NT2/D1 (cell line): Measurements from ENCODE around the gene METTL1.
A peak's percentile ranks its signal among the peaks of the same experiment; 100 is the strongest.

Experiments
- DNase-seq: peaks from one replicate; pipeline ENCODE4 v3.0.0-alpha.2; 2011; ENCODE audit warnings: low read depth, low spot score
- H3K27me3 ChIP-seq: 2 replicates; pipeline ENCODE4 v1.6.0; 2011; ENCODE audit warnings: mild to moderate bottlenecking; ENCODE audit not compliant: insufficient read length, insufficient read depth
- H3K36me3 ChIP-seq: 2 replicates; pipeline ENCODE4 v1.6.1; 2011; ENCODE audit warnings: mild to moderate bottlenecking, low read length, mixed read lengths; ENCODE audit not compliant: insufficient read depth, insufficient read length
- H3K4me1 ChIP-seq: 2 replicates; pipeline ENCODE4 v1.5.1; 2011; ENCODE audit not compliant: insufficient read depth, insufficient read length
- H3K4me3 ChIP-seq: 2 replicates; pipeline ENCODE4 v1.5.1; 2011; ENCODE audit warnings: low read depth; ENCODE audit not compliant: insufficient read length
- H3K9ac ChIP-seq: 2 replicates; pipeline ENCODE4 v1.6.0; 2011; ENCODE audit warnings: low read depth; ENCODE audit not compliant: insufficient read length
- H3K9me3 ChIP-seq: 2 replicates; pipeline ENCODE4 v1.5.1; 2011; ENCODE audit warnings: mild to moderate bottlenecking, low read length; ENCODE audit not compliant: insufficient read depth
- SUZ12 ChIP-seq: IDR thresholded peaks from 2 replicates; pipeline ENCODE4 v1.6.1; 2011; ENCODE audit not compliant: insufficient read length, insufficient read depth; ENCODE audit errors: extremely low read depth
- YY1 ChIP-seq: IDR thresholded peaks from 2 replicates; pipeline ENCODE4 v1.6.1; 2011; ENCODE audit not compliant: insufficient read length, insufficient read depth
- ZNF274 ChIP-seq: IDR thresholded peaks from 2 replicates; pipeline ENCODE4 v1.6.1; 2011; ENCODE audit warnings: mild to moderate bottlenecking, low read depth, low read length

The METTL1 gene

DNA sequence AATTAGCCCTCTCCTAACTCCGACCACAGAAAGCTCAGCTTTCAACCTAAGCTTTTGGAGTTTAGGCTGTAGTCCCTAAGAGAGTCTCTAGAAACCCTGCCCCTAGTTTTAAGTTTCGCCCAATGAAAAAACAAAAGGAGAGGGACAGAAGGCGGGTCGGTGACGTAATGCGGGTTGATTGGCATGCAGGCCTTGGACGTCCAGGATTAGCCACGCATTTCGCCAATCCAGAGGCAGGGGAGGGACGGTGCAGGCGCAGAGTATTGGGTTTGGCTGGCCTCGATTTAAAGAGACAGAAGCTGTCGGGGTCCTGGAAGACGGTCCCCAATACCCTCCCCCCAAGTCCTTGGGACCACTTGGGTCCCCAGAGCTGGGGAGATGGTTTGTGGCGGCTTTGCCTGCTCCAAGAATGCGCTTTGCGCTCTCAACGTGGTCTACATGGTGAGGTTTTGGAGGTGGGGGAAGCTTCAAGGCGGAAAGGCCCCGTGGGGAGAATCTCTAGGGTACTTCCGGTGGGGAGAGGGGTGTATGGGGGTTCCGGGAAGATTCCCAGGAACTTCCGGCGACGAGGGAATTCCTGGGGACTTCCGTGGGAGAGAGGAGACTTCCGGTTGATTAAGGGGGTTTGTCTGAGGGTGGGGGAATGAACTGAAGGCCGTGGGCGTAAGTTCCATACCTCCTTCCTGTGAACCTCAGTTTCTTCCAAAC, 27.0 kb downstream of the METTL1 start, which contains the start of gene TSPAN31:
TSS of gene TSPAN31 (plus strand) at position 263 of the 708 bp plus-strand sequence. CDS start at position 379, 116 bp downstream.
- Histone ChIP-seq H3K36me3 (peaks cover 41% of the 10 kb centered on the region), H3K4me1 (peaks cover 3% of the 10 kb centered on the region), H3K9ac (peak within 1 kb of the TSS; percentile 74), H3K9me3 (no peaks in the 10 kb centered on the region), H3K27me3 (peaks cover 20% of the 10 kb centered on the region), H3K4me3 (peak within 1 kb of the TSS; percentile 76)
- no peak for TF ChIP-seq ZNF274
- no peak for TF ChIP-seq YY1
- TF ChIP-seq SUZ12: no peak
- peak; percentile 97 for DNase-seq

DNA sequence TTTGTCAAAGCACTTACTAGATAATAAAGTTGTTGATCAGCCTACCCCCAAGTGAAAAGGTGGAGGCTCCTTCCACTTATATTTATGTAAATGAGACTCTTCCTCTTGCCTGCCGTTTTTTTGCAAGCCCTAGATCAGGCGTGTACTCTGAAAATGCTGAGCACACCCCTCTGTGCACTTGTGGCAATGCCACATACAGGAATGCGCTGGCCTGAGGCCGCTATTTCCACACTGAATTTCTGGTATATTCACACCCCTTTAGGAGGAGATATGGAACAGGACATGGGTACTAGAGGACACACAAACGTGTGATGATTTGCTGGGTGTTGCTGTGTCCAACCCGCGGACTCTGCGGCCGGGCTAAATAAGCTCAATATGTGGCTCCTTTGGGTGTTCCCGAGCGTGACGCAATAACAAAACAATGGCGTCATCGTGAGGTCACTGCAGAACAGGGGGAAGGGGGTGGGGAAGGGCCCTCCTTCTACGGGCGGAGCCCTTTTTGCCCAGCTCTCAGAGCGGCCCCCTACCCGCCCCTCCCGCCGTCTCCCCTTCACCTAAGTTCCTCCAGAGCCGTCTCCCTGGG, 27.6 kb downstream of the METTL1 start:
- Histone ChIP-seq H3K4me3 (peak overlapping the region; percentile 76), H3K27me3 (peaks cover 26% of the 10 kb centered on the region), H3K9me3 (no peaks in the 10 kb centered on the region), H3K4me1 (peaks cover 3% of the 10 kb centered on the region), H3K36me3 (peaks cover 34% of the 10 kb centered on the region), H3K9ac (peak overlapping the region; percentile 33)
- TF ChIP-seq SUZ12 (no peak), ZNF274 (no peak)
- no peak for DNase-seq

- H3K9me3 ChIP-seq: no peaks in the 10 kb centered on the region
- no peak overlapping the region for H3K4me3 ChIP-seq
- DNase-seq: no peak
- H3K27me3 ChIP-seq: peaks cover 31% of the 10 kb centered on the region
- no peak overlapping the region for H3K9ac ChIP-seq
- TF ChIP-seq SUZ12: no peak
- TF ChIP-seq ZNF274: no peak
- no peak for TF ChIP-seq YY1
- peaks cover 3% of the 10 kb centered on the region for H3K4me1 ChIP-seq
- H3K36me3 ChIP-seq: peaks cover 29% of the 10 kb centered on the region
Observed at GRCh38 chr12:57743769-57744168, 28.1 kb downstream of the METTL1 start.

GRCh38 chr12:57741844-57742738, 29.8 kb downstream of the METTL1 start:
- H3K9ac ChIP-seq: no peak overlapping the region
- TF ChIP-seq YY1 (no peak), ZNF274 (no peak), SUZ12 (no peak)
- no peak for DNase-seq
- peaks cover 5% of the 10 kb centered on the region for H3K4me1 ChIP-seq
- H3K4me3 ChIP-seq: no peak overlapping the region
- peaks cover 46% of the 10 kb centered on the region for H3K27me3 ChIP-seq
- H3K36me3 ChIP-seq: peaks cover 14% of the 10 kb centered on the region
- no peaks in the 10 kb centered on the region for H3K9me3 ChIP-seq

- no peak overlapping the region for H3K9ac ChIP-seq
- H3K4me1 ChIP-seq: peaks cover 6% of the 10 kb centered on the region
- H3K9me3 ChIP-seq: no peaks in the 10 kb centered on the region
- peaks cover 7% of the 10 kb centered on the region for H3K36me3 ChIP-seq
- no peak overlapping the region for H3K4me3 ChIP-seq
- H3K27me3 ChIP-seq: peaks cover 53% of the 10 kb centered on the region
- no peak for DNase-seq
- no peak for TF ChIP-seq SUZ12
- TF ChIP-seq YY1: no peak
- TF ChIP-seq ZNF274: no peak
Observed at GRCh38 chr12:57741413-57741789, 30.5 kb downstream of the METTL1 start.

DNA sequence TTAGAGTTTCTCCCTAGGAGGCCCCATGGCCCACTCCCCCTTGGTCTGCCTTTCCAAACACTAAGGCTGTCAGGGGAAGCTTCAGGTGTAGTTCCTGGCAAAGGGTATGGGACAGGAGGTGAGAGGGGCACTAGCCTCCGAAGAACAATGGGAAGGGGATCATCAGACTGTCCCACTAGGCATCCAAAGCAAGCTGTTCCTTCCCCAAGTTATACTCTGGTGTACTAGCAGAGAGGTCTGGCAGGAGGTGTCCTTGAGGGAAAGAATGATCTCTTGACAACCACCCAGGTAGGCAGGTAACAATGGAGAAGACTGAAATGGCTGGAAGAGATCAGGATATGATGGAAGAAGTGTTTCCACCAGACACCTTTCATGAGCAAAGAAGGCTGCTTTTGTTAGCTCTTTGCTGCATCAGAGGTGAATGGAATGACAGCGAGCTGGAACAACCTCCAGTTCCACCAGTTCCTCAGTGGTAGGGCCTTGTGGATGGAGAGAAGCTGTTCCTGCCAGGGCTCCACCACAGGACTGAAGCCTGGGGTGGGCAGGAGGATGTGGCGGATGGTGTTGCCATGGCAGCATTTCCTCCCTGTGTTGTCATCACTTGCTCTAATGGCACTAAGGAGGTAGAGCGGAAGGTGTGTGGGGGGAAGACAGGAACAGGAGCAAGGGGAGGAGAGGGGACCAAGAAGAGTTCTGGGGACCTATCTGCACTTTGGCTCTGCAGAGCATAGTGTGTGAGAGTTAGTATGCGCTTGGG, 31.1 kb downstream of the METTL1 start:
- no peak for DNase-seq
- Histone ChIP-seq H3K36me3 (peaks cover 1% of the 10 kb centered on the region), H3K9me3 (no peaks in the 10 kb centered on the region), H3K9ac (no peak overlapping the region), H3K4me1 (peaks cover 6% of the 10 kb centered on the region), H3K27me3 (peaks cover 59% of the 10 kb centered on the region), H3K4me3 (no peak overlapping the region)
- TF ChIP-seq YY1 (no peak), SUZ12 (no peak), ZNF274 (no peak)
